K562 (cell line): ENCODE measurements around the gene TUBA1A. TPM values are rescaled to one million over a fixed set of nuclear protein-coding genes. Genes with fewer than 3 reads are reported as not detected.

Experiments used
- ATAC-seq: fragments of 200-7000 bp; cut with Tn5 transposase; 3 replicates; pipeline ENCODE4 v1.9.1; 2020; ENCODE audit warnings: moderate library complexity
- BruUV-seq: library from RNA; stranded (reverse); fragments of 400-500 nt; replicated peaks from 2 replicates; lab custom pipeline; 2021; lab: Mats Ljungman, UMichigan
- CTCF ChIA-PET: fragments of 300-600 bp; formaldehyde crosslinking; extraction: SDS; loops from one replicate; lab custom pipeline; 2021; ENCODE audit warnings: low intra/inter-chr PET ratio; lab: Yijun Ruan, JAX
- POLR2A ChIA-PET: fragments of 300-600, 350-650 bp; sonication (Branson Sonifier 250); formaldehyde crosslinking; extraction: SDS; loops from one replicate; lab custom pipeline; 2021; ENCODE audit warnings: antibody characterized with exemption, inconsistent platforms; lab: Yijun Ruan, JAX
- DNase-seq, 4 experiments: peaks; one replicate each; pipeline versions ENCODE4 v3.0.0 to v3.0.0-alpha.2; 2011 to 2018; ENCODE audit warnings: low spot score in 3 of 4, mixed read lengths in 3 of 4; ENCODE audit errors: extremely low read depth in 1 of 4
- FAIRE-seq: peaks from 2 replicates; lab custom pipeline; 2011; peaks lifted over from hg19 to GRCh38; lab: Jason Lieb, UNC
- H2AFZ ChIP-seq: 2 replicates; pipeline ENCODE4 v1.6.0; 2011; ENCODE audit warnings: low read depth, low read length, control low read depth, inconsistent platforms
- H3K27ac ChIP-seq: fragments of 200-600 bp; 3 replicates; pipeline ENCODE4 v1.8.0; 2011; ENCODE audit warnings: low read depth, mild to moderate bottlenecking, control low read depth, inconsistent platforms, low read length, moderate library complexity, mixed read lengths; ENCODE audit errors: extremely low read depth
- H3K27me3 ChIP-seq, 2 experiments: fragments of 300-600 bp in 1 of 2; 2 replicates in 1 of 2; 3 replicates in 1 of 2; pipeline versions ENCODE4 v1.6.0 to v1.8.0; 2011; ENCODE audit warnings: inconsistent platforms in 2 of 2, low read length in 2 of 2, mild to moderate bottlenecking in 1 of 2, mixed read lengths in 1 of 2, moderate library complexity in 1 of 2; ENCODE audit not compliant: control insufficient read depth in 2 of 2, insufficient read depth in 2 of 2
- H3K36me3 ChIP-seq: fragments of 300-600 bp; 3 replicates; pipeline ENCODE4 v1.8.0; 2011; ENCODE audit warnings: mild to moderate bottlenecking, low read length, inconsistent platforms; ENCODE audit not compliant: control insufficient read depth, insufficient read depth
- H3K4me1 ChIP-seq, 2 experiments: fragments of 200-600 bp in 1 of 2; replicated peaks in 1 of 2; 2 replicates in 1 of 2; 3 replicates in 1 of 2; pipeline versions ENCODE4 v1.5.1 to v1.8.0; 2011; ENCODE audit warnings: inconsistent platforms in 2 of 2, low read length in 2 of 2, mild to moderate bottlenecking in 1 of 2, mixed read lengths in 1 of 2, moderate library complexity in 1 of 2; ENCODE audit not compliant: control insufficient read depth in 2 of 2, insufficient read depth in 2 of 2
- H3K4me2 ChIP-seq: 2 replicates; pipeline ENCODE4 v1.6.1; 2011; ENCODE audit warnings: low read length, control low read depth, inconsistent platforms, mixed read lengths; ENCODE audit not compliant: insufficient read depth
- H3K4me3 ChIP-seq: fragments of 200-600 bp; sonication (generic), shearing (Covaris generic); 2 replicates; pipeline ENCODE4 v1.5.1; 2016; ENCODE audit warnings: control low read depth, inconsistent platforms
- H3K79me2 ChIP-seq: fragments of 200-600 bp; 3 replicates; pipeline ENCODE4 v1.8.0; 2011; ENCODE audit warnings: low read length, inconsistent platforms; ENCODE audit not compliant: control insufficient read depth, insufficient read depth
- H3K9ac ChIP-seq, 2 experiments: 2 replicates each; pipeline versions ENCODE4 v1.6.0 to v1.6.1; 2011; ENCODE audit warnings: low read depth in 2 of 2, low read length in 2 of 2, control low read depth in 1 of 2, inconsistent platforms in 1 of 2, mild to moderate bottlenecking in 1 of 2, mixed read lengths in 1 of 2; ENCODE audit not compliant: insufficient read depth in 1 of 2
- H3K9me1 ChIP-seq: one replicate; pipeline ENCODE4 v1.6.0; 2011; ENCODE audit warnings: inconsistent platforms, mild to moderate bottlenecking, low read length, moderate library complexity; ENCODE audit not compliant: control insufficient read depth, insufficient read depth
- H3K9me3 ChIP-seq: replicated peaks from 2 replicates; pipeline ENCODE4 v1.5.1; 2011; ENCODE audit warnings: low read depth, low read length, inconsistent platforms; ENCODE audit not compliant: control insufficient read depth, insufficient read depth
- H4K20me1 ChIP-seq: replicated peaks from 2 replicates; pipeline ENCODE4 v1.6.1; 2011; ENCODE audit warnings: low read length, inconsistent platforms, mixed read lengths; ENCODE audit not compliant: control insufficient read depth, insufficient read depth
- GABPA ChIP-seq: fragments of 200-800 bp; sonication (Bioruptor generic); conservative IDR thresholded peaks from 2 replicates; pipeline ENCODE4 v1.6.1; 2016; ENCODE audit warnings: low read depth, missing genetic modification characterization, missing compliant biosample characterization
- HDAC3 ChIP-seq: fragments of 450-650 bp; IDR thresholded peaks from 2 replicates; pipeline ENCODE4 v1.6.1; 2018; ENCODE audit warnings: borderline replicate concordance, mild to moderate bottlenecking, moderate library complexity; ENCODE audit not compliant: partially characterized antibody
- POLR2AphosphoS2 ChIP-seq: IDR thresholded peaks from 2 replicates; pipeline ENCODE4 v1.6.1; 2012; ENCODE audit warnings: low read length, improper control_type of control experiment
- ZNF121 ChIP-seq: sonication (generic); formaldehyde crosslinking; conservative IDR thresholded peaks from 2 replicates; pipeline ENCODE4 v1.8.0; 2022; ENCODE audit warnings: missing genetic modification reagents
- ZNF384 ChIP-seq: IDR thresholded peaks from 2 replicates; pipeline ENCODE4 v1.6.1; 2012; ENCODE audit warnings: low read depth, low read length, improper control_type of control experiment
- WGBS: fragments of 100-300 bp; shearing (Covaris generic); methylation state at CpG from one replicate; pipeline ENCODE4 v1.1.6; 2016; ENCODE audit warnings: low coverage, mixed read lengths; ENCODE audit not compliant: insufficient coverage; ENCODE audit errors: missing lambda C conversion rate; 5-methylcytosine and 5-hydroxymethylcytosine counted together
- in situ Hi-C: fragments of 300-500 bp; cut with MboI; formaldehyde crosslinking; loops from 4 replicates; pipeline ENCODE4 v1.15.0; 2018; ENCODE audit warnings: inconsistent platforms, mixed read lengths
- intact Hi-C: fragments of 100-400 bp; cut with micrococcal nuclease; formaldehyde crosslinking; loops from 2 replicates; pipeline ENCODE4 v1.14.2; 2022
- polyA plus RNA-seq, 8 experiments: library from polyadenylated mRNA; depleted of rRNA in 4 of 8; stranded (reverse) in 5 of 8; unstranded in 3 of 8; fragments of >200 nt; fragmentation: Nextera tagmentation in 2 of 8; fragmentation: Illumina TruSeq in 1 of 8; extraction: Ambion mirVana in 2 of 8; extraction: Trizol in 1 of 8; gene quantifications; 2 replicates each; pipeline versions ENCODE4 v1.2.1 to v1.2.3, GENCODE V29; 2011 to 2014; ENCODE audit warnings: inconsistent platforms in 1 of 8, missing spikeins in 1 of 8
- total RNA-seq, 7 experiments: library from RNA; depleted of rRNA in 6 of 7; stranded (reverse); fragments of >200 nt in 6 of 7; fragmentation: Illumina TruSeq in 2 of 7; extraction: Trizol in 2 of 7; gene quantifications; 2 replicates each; pipeline versions ENCODE4 v1.2.1 to v1.2.3, GENCODE V29; 2011 to 2021; ENCODE audit warnings: low replicate concordance in 1 of 7
- TF ChIP-seq, protein P1 (sequence below): IDR thresholded peaks from 2 replicates; pipeline ENCODE4 v1.6.1; 2016; ENCODE audit warnings: missing genetic modification characterization, missing compliant biosample characterization

Gene TUBA1A
- total and polyA plus RNA-seq, 9 of the 15 experiments (the other 6 are each of a cell fraction or from before 2014, with no cell fraction given), result 7.4 to 45.1 (median 11.9) TPM

GRCh38 chr12:49154221-49154620 lies 34.7 kb downstream of the TUBA1A start:
- ChIA-PET CTCF (no interaction called here), POLR2A (interaction anchor here (1.1 kb wide), 1 partner anchor 16 kb away, joined by 3 read pairs; no protein-coding TSS in a partner anchor)
- no peak for FAIRE-seq
- no peak for DNase-seq
- BruUV-seq, result no TSS peak
- Histone ChIP-seq H3K9ac (no peak overlapping the region; a peak in 1 of 4 replicates), H3K4me2 (no peak overlapping the region), H3K27ac (no peak overlapping the region), H3K27me3 (no peaks in the 10 kb centered on the region), H3K79me2 (no peaks in the 10 kb centered on the region), H2AFZ (no peak overlapping the region), H3K9me1 (no peaks in the 10 kb centered on the region), H3K4me1 (no peaks in the 10 kb centered on the region), H3K36me3 (no peaks in the 10 kb centered on the region), H3K4me3 (no peak overlapping the region), H3K9me3 (no peaks in the 10 kb centered on the region), H4K20me1 (no peaks in the 10 kb centered on the region)
- ATAC-seq, result no peak
- TF ChIP-seq POLR2AphosphoS2 (no peak), ZNF121 (CRISPR knock-in tag) (peak; percentile 85)
- in situ Hi-C loops (no loop called here), intact Hi-C loops (no loop called here)
- WGBS, result 5% methylated on average over 3 of the region's 3 CpGs

GRCh38 chr12:49147384-49147783 lies 41.5 kb downstream of the TUBA1A start:
- POLR2A ChIA-PET, result interaction anchor here (1.2 to 10.5 kb wide), 3 partner anchors 9 to 41 kb away, joined by 3 to 151 read pairs (median 8); partner anchors contain the start of gene TUBA1B
- Histone ChIP-seq H3K27ac (no peak overlapping the region), H3K4me2 (no peak overlapping the region), H2AFZ (no peak overlapping the region), H3K79me2 (no peaks in the 10 kb centered on the region), H3K9ac (no peak overlapping the region), H3K27me3 (no peaks in the 10 kb centered on the region), H4K20me1 (no peaks in the 10 kb centered on the region), H3K36me3 (no peaks in the 10 kb centered on the region), H3K4me3 (no peak overlapping the region), H3K9me3 (no peaks in the 10 kb centered on the region), H3K9me1 (no peaks in the 10 kb centered on the region), H3K4me1 (peaks cover 0 to 4% of the 10 kb centered on the region in 2 experiments; a peak in 2 of 5 replicates)
- ATAC-seq (no peak), DNase-seq (no peak), FAIRE-seq (no peak)
- BruUV-seq, result no TSS peak
- CTCF ChIA-PET, result interaction anchor here (0.6 to 0.7 kb wide), 2 partner anchors 16 to 68 kb away, joined by 3 to 5 read pairs; no protein-coding TSS in a partner anchor
- in situ Hi-C loops, result no loop called here
- WGBS, result 55% methylated on average over 1 of the region's 2 CpGs
- intact Hi-C loops, result no loop called here
- TF ChIP-seq ZNF384 (peak; percentile 79), GABPA (no peak), HDAC3 (no peak)
- TF ChIP-seq, protein P1, sequence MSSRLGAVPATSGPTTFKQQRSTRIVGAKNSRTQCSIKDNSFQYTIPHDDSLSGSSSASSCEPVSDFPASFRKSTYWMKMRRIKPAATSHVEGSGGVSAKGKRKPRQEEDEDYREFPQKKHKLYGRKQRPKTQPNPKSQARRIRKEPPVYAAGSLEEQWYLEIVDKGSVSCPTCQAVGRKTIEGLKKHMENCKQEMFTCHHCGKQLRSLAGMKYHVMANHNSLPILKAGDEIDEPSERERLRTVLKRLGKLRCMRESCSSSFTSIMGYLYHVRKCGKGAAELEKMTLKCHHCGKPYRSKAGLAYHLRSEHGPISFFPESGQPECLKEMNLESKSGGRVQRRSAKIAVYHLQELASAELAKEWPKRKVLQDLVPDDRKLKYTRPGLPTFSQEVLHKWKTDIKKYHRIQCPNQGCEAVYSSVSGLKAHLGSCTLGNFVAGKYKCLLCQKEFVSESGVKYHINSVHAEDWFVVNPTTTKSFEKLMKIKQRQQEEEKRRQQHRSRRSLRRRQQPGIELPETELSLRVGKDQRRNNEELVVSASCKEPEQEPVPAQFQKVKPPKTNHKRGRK (tag), result no peak
